Activated CD4-positive, alpha-beta T cell treated with anti-CD3 and anti-CD28 coated beads, Interleukin-2, amount 50 U/mL, for 16 hours (primary cell): ENCODE results near the gene VCL.
"Not testable (repeated sequence)": the region's sequence is repeated elsewhere in the genome, so short reads cannot be mapped to it uniquely, and the experiment has no call there.

ENCODE experiments used
- DNase-seq: peaks from one replicate; pipeline ENCODE4 v3.0.0-alpha.2; 2020

Gene VCL

GRCh38 chr10:73973427-73973826, 24.5 kb upstream of the VCL start:
- DNase-seq: no peak

GRCh38 chr10:73974309-73974946, 23.5 kb upstream of the VCL start:
- peak; percentile 30 for DNase-seq

- DNase-seq: no peak
Measured at GRCh38 chr10:73975388-73975787, 22.5 kb upstream of the VCL start.

- no peak for DNase-seq
Measured at GRCh38 chr10:73979141-73979808, 18.6 kb upstream of the VCL start.

DNA sequence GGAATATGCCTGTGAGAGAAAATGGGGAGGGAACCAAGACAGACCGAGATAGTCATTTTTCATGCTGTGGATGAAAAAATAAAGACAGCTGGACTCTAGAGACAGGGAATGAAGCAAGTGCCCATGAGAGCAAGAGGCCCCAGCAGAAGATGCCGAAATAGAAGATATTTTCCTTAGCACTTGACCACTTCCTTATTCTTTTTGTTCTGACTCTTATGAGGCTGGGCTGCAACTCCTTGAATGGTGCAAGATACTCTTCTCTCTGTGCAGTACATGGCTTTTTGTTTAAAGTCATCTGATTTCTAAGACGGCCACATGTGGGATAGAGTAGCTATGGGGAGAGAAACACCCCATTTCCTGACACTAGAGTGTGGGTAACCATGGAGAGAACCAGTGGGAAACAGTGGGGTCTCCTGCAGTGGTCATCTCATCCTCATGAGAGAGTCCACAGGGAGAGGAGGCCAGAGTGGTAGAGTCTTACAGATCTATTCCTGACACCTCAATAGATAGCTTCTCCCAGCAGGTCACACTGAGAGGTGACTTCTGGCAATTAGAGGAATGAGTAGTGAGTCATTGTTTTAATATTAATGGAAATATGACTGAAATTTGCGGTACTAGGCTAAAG, 18.0 kb upstream of the VCL start:
- no peak for DNase-seq

DNA sequence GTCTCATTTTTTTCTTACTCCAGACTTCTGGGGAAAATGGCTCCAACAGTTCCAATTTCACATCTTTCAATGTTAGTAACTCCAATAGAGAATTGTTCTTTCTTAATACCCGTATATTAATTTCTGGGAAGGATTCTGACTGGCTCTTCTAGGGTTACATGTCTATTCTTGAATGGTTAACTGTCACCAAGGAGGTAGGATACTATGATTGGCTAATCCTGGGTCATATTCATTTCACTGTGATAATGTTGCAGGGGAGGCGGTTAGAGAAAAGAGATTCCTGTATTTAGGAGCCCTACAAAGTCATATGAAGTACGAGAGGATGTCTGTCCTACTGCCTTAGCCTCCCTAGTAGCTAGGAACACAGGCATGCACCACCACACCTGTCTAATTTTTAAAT, 16.1 kb upstream of the VCL start:
- DNase-seq: no peak

GRCh38 chr10:73983096-73984047, 14.5 kb upstream of the VCL start:
- no peak for DNase-seq

GRCh38 chr10:73989594-73990150, 8.2 kb upstream of the VCL start:
- DNase-seq: no peak

- no peak for DNase-seq
Measured at GRCh38 chr10:73991203-73991883, 6.6 kb upstream of the VCL start.

- peak; percentile 84 for DNase-seq
Measured at GRCh38 chr10:73991884-73992245, 6.1 kb upstream of the VCL start.

DNA sequence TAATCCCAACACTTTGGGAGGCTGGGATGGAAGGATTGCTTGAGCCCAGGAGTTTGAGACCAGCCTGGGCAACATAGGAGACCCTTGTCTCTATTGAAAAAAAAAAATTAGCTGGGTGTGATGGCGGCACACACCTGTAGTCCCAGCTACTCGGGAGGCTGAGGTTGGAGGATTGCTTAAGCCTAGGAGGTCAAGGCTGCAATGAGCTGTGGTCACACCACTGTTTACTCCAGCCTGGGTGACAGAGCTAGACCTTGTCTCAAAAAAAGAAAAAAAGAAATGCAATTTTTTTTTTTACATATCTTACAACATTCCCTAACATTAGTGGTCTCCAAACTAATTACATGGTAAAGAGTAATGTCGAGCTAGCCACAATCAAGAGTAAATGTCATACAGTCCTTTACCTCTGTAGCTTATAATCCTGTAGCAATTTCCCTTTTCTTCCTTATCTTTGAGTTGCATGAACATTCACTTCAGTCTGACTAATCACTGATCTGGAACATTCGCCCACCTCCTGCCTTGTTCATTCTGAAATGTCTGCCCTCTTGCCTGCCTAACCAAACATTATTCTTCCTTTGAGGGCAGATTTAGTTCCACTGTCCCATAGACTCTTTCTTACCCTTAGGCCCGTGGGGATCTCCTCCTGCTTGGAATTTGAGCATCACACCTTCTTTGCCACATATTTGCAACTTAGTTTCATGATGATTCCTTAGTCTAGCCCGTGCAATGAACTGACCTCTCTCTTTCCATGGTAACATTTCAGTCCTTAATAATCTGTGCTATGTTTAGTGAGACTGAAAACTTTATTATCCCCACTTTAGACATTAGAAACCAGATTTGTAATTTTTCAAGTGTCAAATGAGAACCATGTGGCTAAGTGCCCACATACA, 4.8 kb upstream of the VCL start:
- DNase-seq: no peak

DNA sequence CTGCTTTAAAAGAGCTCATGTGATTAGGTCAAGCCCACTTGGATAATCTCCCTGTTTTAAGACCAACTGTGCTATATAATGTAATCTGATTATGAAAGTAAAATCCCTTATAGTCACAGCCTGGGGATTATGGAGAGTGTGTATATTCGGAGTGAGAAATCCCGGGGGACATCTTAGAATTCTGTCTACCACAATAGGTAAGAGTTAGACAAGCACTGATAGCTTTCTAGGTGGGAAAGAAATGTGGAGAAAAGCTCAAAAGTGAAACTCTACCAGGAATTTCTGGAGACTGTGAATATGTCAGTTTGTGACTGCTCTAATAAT, 2.9 kb upstream of the VCL start:
- DNase-seq: no peak

DNA sequence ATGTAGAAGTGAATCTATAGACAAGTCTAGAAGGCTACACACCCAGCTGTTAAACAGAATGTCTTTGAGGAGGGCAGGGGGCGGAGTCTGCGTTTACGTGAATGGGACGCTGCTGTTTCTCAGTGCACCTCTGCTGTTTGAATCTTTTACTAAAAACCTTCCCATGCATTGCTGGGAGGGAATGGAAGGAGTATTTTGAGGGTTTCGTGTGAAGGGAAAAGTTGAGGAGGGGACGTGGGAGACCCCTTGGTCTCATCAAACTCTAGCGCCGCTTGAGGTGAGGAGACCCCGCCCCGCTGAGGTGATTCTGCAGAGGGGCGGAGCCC, 492 bp upstream of the VCL start:
- no peak for DNase-seq

- no peak for DNase-seq
Measured at GRCh38 chr10:73998623-73998928, 660 bp downstream of the VCL start.

- DNase-seq: no peak
Measured at GRCh38 chr10:73998929-73999691, 1.2 kb downstream of the VCL start.

DNA sequence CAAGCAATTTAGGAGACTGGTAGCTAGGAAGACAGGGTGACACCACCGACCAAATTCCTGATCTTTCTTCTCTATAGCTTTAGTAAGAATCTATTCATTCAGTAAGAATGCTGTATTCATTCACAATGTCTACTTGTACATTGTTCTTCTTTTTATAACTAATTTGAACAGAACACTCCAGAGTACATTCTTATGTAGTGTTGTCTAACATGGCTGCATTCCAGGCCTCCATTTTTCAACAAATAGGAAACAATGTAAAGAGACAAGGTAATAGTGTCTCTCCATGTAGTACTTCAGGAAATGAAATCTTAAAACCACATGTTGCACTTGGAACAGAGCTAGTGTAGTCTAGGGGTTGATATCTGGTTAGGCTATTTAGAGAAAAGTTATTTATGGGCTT, 1.8 kb downstream of the VCL start:
- DNase-seq: no peak

GRCh38 chr10:74000244-74000643, 2.3 kb downstream of the VCL start:
- DNase-seq: not testable (repeated sequence)

DNA sequence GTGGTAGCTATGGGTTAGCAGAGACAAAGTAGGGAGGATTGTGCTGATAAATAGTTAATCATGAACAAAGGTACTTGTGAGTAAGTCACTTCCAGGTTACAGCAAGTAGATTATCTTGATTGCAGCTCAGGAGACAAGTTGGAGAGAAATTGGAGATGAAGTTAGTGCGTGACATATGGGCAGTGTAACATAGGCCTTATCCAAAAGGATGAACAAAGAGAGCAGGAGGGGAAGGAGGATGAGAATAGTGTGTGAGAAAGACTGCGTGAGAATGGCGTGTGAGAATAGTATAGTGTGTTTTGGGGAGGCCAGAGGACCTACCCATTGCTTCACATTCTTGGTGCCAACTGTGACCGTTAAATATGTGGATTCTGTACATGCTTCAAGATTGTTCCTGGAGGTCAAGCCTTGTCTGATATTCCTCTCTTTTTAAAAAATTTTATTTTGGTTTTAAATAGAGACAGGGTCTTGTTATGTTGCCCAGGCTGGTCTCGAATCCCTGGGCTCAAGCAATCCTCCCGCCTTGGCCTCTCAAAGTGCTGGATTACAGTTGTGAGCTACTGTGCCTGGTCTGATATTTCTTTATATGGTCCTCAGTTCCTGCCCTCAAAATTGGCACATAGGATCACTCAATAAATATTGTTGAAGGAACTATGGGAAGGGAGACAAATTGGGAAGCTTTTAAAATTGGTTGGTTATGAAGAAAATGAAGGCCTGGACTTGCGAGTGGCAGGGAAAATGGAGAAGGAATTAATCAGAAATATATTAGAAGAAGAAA, 3.2 kb downstream of the VCL start:
- DNase-seq: no peak

GRCh38 chr10:74006269-74006668, 8.4 kb downstream of the VCL start:
- no peak for DNase-seq

GRCh38 chr10:74008212-74008731, 10.4 kb downstream of the VCL start:
- DNase-seq: peak; percentile 38
